Endothelial cell of umbilical vein (primary cell): ENCODE measurements around the gene ZBED5. TPM values are rescaled to one million over a fixed set of nuclear protein-coding genes. Genes with fewer than 3 reads are reported as not detected.

ENCODE experiments used
- BruUV-seq: library from RNA; stranded (reverse); fragments of 400-500 nt; replicated peaks from 2 replicates; lab custom pipeline; 2021; lab: Mats Ljungman, UMichigan
- CTCF ChIA-PET: fragments of 300-600, 350-600 bp; sonication (Branson Sonifier 250); formaldehyde crosslinking; loops from one replicate; lab custom pipeline; 2021; ENCODE audit warnings: antibody characterized with exemption, inconsistent platforms; lab: Charles Lee
- POLR2A ChIA-PET: fragments of 300-600, 350-600 bp; sonication (Branson Sonifier 250); formaldehyde crosslinking; loops from one replicate; lab custom pipeline; 2021; ENCODE audit warnings: antibody characterized with exemption, inconsistent platforms; lab: Charles Lee
- DNase-seq: peaks from one replicate; pipeline ENCODE4 v3.0.0-alpha.2; 2011; ENCODE audit warnings: low read depth, low spot score
- FAIRE-seq: peaks from 2 replicates; lab custom pipeline; 2011; peaks lifted over from hg19 to GRCh38; lab: Jason Lieb, UNC
- H2AFZ ChIP-seq: 2 replicates; pipeline ENCODE4 v1.6.0; 2012; ENCODE audit warnings: low read depth, low read length, control low read depth, inconsistent platforms
- H3K27ac ChIP-seq: 2 replicates; pipeline ENCODE4 v1.5.1; 2011; ENCODE audit warnings: low read depth, mild to moderate bottlenecking, control low read depth, low read length, moderate library complexity; ENCODE audit not compliant: insufficient read depth
- H3K27me3 ChIP-seq, 2 experiments: 2 replicates each; pipeline versions ENCODE4 v1.6.0 to v1.6.1; 2011; ENCODE audit warnings: low read length in 2 of 2, mixed read lengths in 1 of 2; ENCODE audit not compliant: control insufficient read depth in 2 of 2, insufficient read depth in 2 of 2
- H3K36me3 ChIP-seq, 2 experiments: 2 replicates in 1 of 2; 3 replicates in 1 of 2; pipeline ENCODE4 v1.5.1; 2011; ENCODE audit warnings: low read length in 2 of 2, mild to moderate bottlenecking in 1 of 2, moderate library complexity in 1 of 2; ENCODE audit not compliant: control insufficient read depth in 2 of 2, insufficient read depth in 2 of 2; ENCODE audit errors: extremely low read depth in 1 of 2
- H3K4me1 ChIP-seq: 3 replicates; pipeline ENCODE4 v1.5.1; 2011; ENCODE audit warnings: mild to moderate bottlenecking, low read length; ENCODE audit not compliant: control insufficient read depth, insufficient read depth; ENCODE audit errors: extremely low read depth
- H3K4me2 ChIP-seq: 2 replicates; pipeline ENCODE4 v1.6.1; 2011; ENCODE audit warnings: low read length, control low read depth, mixed read lengths; ENCODE audit not compliant: insufficient read depth
- H3K4me3 ChIP-seq, 3 experiments: fragments of 200-600 bp in 1 of 3; sonication (generic), shearing (Covaris generic) in 1 of 3; replicated peaks in 1 of 3; 2 replicates each; pipeline ENCODE4 v1.5.1; 2011 to 2016; ENCODE audit warnings: control low read depth in 3 of 3, low read length in 3 of 3, mild to moderate bottlenecking in 2 of 3, inconsistent platforms in 1 of 3, low read depth in 1 of 3, moderate library complexity in 1 of 3; ENCODE audit not compliant: insufficient read depth in 1 of 3
- H3K79me2 ChIP-seq: 2 replicates; pipeline ENCODE4 v1.6.0; 2012; ENCODE audit warnings: low read length, inconsistent platforms; ENCODE audit not compliant: control insufficient read depth, insufficient read depth
- H3K9ac ChIP-seq: replicated peaks from 2 replicates; pipeline ENCODE3; 2011; ENCODE audit warnings: low read length, control low read depth; ENCODE audit not compliant: insufficient read depth; ENCODE audit errors: extremely low read depth
- H3K9me1 ChIP-seq: replicated peaks from 3 replicates; pipeline ENCODE4 v1.6.0; 2011; ENCODE audit warnings: mild to moderate bottlenecking, low read length; ENCODE audit not compliant: control insufficient read depth, insufficient read depth; ENCODE audit errors: extremely low read depth
- H3K9me3 ChIP-seq: replicated peaks from 2 replicates; pipeline ENCODE4 v1.5.1; 2012; ENCODE audit warnings: low read length, inconsistent platforms; ENCODE audit not compliant: control insufficient read depth, insufficient read depth
- H4K20me1 ChIP-seq: replicated peaks from 2 replicates; pipeline ENCODE3; 2011; ENCODE audit warnings: mild to moderate bottlenecking, low read length; ENCODE audit not compliant: control insufficient read depth, insufficient read depth; ENCODE audit errors: extremely low read depth
- CTCF ChIP-seq, 2 donors: IDR thresholded peaks; 1 replicate in 1 of 2; 2 replicates in 1 of 2; pipeline ENCODE4 v1.5.1; 2011; ENCODE audit warnings: low read length in 2 of 2, mild to moderate bottlenecking in 2 of 2, moderate library complexity in 2 of 2, control low read depth in 1 of 2, inconsistent platforms in 1 of 2, low read depth in 1 of 2; ENCODE audit not compliant: insufficient read depth in 1 of 2; ENCODE audit errors: extremely low read depth in 1 of 2
- EZH2 ChIP-seq: IDR thresholded peaks from 2 replicates; pipeline ENCODE4 v1.6.1; 2012; ENCODE audit warnings: borderline replicate concordance, low read depth, mild to moderate bottlenecking, moderate library complexity, low read length, inconsistent platforms; ENCODE audit not compliant: severe bottlenecking
- FOS ChIP-seq: IDR thresholded peaks from 2 replicates; pipeline ENCODE4 v1.6.1; 2011; ENCODE audit warnings: mild to moderate bottlenecking, low read length, moderate library complexity, borderline replicate concordance; ENCODE audit not compliant: insufficient read depth
- GATA2 ChIP-seq: IDR thresholded peaks from 2 replicates; pipeline ENCODE4 v1.7.0; 2011; ENCODE audit warnings: low read depth, mild to moderate bottlenecking, moderate library complexity, mixed read lengths, low read length; ENCODE audit not compliant: insufficient read length, insufficient read depth
- JUN ChIP-seq: IDR thresholded peaks from 2 replicates; pipeline ENCODE4 v1.6.1; 2011; ENCODE audit warnings: borderline replicate concordance, low read depth; ENCODE audit not compliant: insufficient read length, insufficient read depth
- MYC ChIP-seq: IDR thresholded peaks from one replicate; pipeline ENCODE4 v1.6.1; 2011; ENCODE audit warnings: mild to moderate bottlenecking, low read depth, low read length
- POLR2A ChIP-seq: IDR thresholded peaks from 2 replicates; pipeline ENCODE4 v1.6.1; 2012; ENCODE audit warnings: low read depth, mild to moderate bottlenecking, control low read depth, low read length
- POLR2AphosphoS5 ChIP-seq: IDR thresholded peaks from 2 replicates; pipeline ENCODE4 v1.6.1; 2012; ENCODE audit warnings: low read depth, mild to moderate bottlenecking, control low read depth, low read length, moderate library complexity; ENCODE audit not compliant: insufficient read depth
- dilution Hi-C: fragments of 300-500 bp; cut with MboI; formaldehyde crosslinking; loops from one replicate; pipeline ENCODE4 v1.15.0; 2019; ENCODE audit warnings: low sequenced_read_pairs; ENCODE audit not compliant: extremely low pct_ligation_motif_present
- intact Hi-C: fragments of 100-400 bp; cut with micrococcal nuclease; formaldehyde crosslinking; loops from one replicate; pipeline ENCODE4 v1.10.0; 2022
- polyA plus RNA-seq, 4 experiments: library from polyadenylated mRNA; depleted of rRNA in 3 of 4; stranded (reverse) in 3 of 4; unstranded in 1 of 4; fragments of >200 nt; gene quantifications; 2 replicates each; pipeline versions ENCODE4 v1.2.1 to v1.2.3, GENCODE V29; 2011 to 2012; ENCODE audit warnings: missing spikeins in 1 of 4
- total RNA-seq: library from RNA; stranded (reverse); gene quantifications from 2 replicates; pipeline ENCODE4 v1.2.3, GENCODE V29; 2021
- TF ChIP-seq, protein P1 (sequence below): IDR thresholded peaks from 2 replicates; pipeline ENCODE4 v1.6.1; 2011; ENCODE audit not compliant: insufficient read depth, insufficient read length

ZBED5 gene
- total and polyA plus RNA-seq, 2 donors (not counting 3 experiments of a cell fraction or from before 2014, with no cell fraction given): 41.2 to 59.4 TPM

- H3K79me2 ChIP-seq: peaks cover 6% of the 10 kb centered on the region
- H4K20me1 ChIP-seq: no peaks in the 10 kb centered on the region
- ChIA-PET CTCF (interaction anchor here (1.2 to 2.7 kb wide), 3 partner anchors 9 to 56 kb away, joined by 4 to 13 read pairs (median 7); no protein-coding TSS in a partner anchor), POLR2A (interaction anchor here (0.7 to 1.8 kb wide), 4 partner anchors 9 to 94 kb away, joined by 3 to 7 read pairs (median 5); partner anchors contain the start of genes EIF4G2 and ZBED5)
- H3K4me3 ChIP-seq: no peak overlapping the region
- no TSS peak for BruUV-seq
- no peaks in the 10 kb centered on the region for H3K27me3 ChIP-seq
- no peak overlapping the region for H3K27ac ChIP-seq
- no peak for FAIRE-seq
- no peaks in the 10 kb centered on the region for H3K9me1 ChIP-seq
- no peaks in the 10 kb centered on the region for H3K9me3 ChIP-seq
- intact Hi-C loops: no loop called here
- dilution Hi-C loops: no loop called here
- DNase-seq: no peak
- peaks cover 0 to 5% of the 10 kb centered on the region in 2 experiments for H3K36me3 ChIP-seq
- no peak overlapping the region for H3K9ac ChIP-seq
- H3K4me2 ChIP-seq: no peak overlapping the region
- TF ChIP-seq GATA2: no peak
- no peak for TF ChIP-seq EZH2
- no peak for TF ChIP-seq CTCF (IDR thresholded peaks at IDR 0.05; ENCODE audit: extremely low read depth in 1 of 2, insufficient read depth in 1 of 2, low read depth in 1 of 2, low read length in 2 of 2)
- TF ChIP-seq POLR2A: no peak
- no peak for TF ChIP-seq JUN
- TF ChIP-seq FOS: no peak
- TF ChIP-seq MYC: no peak
- TF ChIP-seq, protein P1, sequence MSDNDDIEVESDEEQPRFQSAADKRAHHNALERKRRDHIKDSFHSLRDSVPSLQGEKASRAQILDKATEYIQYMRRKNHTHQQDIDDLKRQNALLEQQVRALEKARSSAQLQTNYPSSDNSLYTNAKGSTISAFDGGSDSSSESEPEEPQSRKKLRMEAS: no peak
- TF ChIP-seq POLR2AphosphoS5: no peak
- H2AFZ ChIP-seq: no peak overlapping the region
- no peaks in the 10 kb centered on the region for H3K4me1 ChIP-seq
Measured at GRCh38 chr11:10847960-10848860, 9.6 kb downstream of the ZBED5 start.
